K562 treated with DMSO at 1 percent for 24 hours (cell line): ENCODE data around the gene C2orf76. TPM values are rescaled to one million over a fixed set of nuclear protein-coding genes. Genes with fewer than 3 reads are reported as not detected.

Source experiments
- total RNA-seq: library from RNA; unstranded; fragments of 300-600 nt; gene quantifications from 2 replicates; pipeline ENCODE4 v1.2.3, GENCODE V29; 2022; ENCODE audit warnings: low read depth; ENCODE audit not compliant: insufficient read depth

C2orf76 gene
- total RNA-seq: 3.1 and 4.4 TPM in 2 replicates

DNA sequence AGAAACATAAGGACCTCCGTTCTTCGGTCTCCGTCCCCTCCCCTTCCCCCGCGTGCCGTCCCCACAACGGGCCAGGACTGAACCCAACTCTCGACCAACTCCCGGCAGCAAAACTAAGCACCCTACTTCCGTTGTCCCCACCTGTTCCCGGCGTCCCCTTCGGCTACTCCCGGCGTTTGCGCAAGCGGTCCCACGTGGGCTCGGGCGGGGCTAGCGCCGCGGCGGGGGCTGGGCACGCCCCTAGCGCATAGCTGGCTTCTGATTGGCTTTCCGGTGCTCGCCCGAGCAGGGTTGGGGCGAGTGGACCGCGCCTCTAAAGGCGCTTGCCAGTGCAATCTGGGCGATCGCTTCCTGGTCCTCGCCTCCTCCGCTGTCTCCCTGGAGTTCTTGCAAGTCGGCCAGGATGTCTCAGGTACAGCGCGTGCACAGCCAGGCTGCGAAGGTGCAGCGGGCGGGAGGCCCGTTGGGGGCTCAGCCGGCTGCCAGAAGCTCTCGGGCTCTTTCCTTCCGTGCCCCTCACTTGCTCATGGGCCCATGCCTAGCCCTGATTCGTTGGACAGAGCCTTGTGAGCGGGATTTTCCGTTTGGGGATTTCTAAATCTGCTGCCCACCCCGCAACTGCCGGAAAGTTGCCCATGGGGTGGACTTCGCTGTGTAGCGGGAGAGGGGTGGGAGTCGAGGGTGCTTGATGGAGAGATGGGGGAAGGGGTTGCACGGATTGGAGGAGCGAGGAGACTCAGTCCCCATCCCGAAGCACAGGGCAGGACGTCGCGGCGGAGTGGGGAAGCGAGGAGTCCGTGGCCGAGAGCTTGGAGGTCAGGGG lies at the start of gene C2orf76, which contains the start of gene DBI:
Gene C2orf76, minus strand, starts transcription at position 186 of the 823 bp plus-strand sequence. CDS start 26,875 bp downstream, outside the sequence.
Gene DBI, plus strand, starts transcription at position 329 of the 823 bp plus-strand sequence. Its CDS starts 75 bp downstream, at position 404.

Other genes with a start within 250 kb of the C2orf76 start
- not detected in 2 replicates for gene C1QL2, start 208.1 kb downstream of the C2orf76 start, total RNA-seq
- gene STEAP3, start 143.0 kb downstream of the C2orf76 start, total RNA-seq: 3.9 and 4.5 TPM in 2 replicates
- 76.1 and 80.6 TPM in 2 replicates for gene DBI, start 143 bp upstream of the C2orf76 start, total RNA-seq
- gene TMEM37, start 65.0 kb upstream of the C2orf76 start, total RNA-seq: 0.59 TPM in 1 of 2 replicates, not detected in the other
- gene SCTR, start 157.6 kb upstream of the C2orf76 start, total RNA-seq: not detected in 2 replicates
- 0.12 TPM in 1 of 2 replicates, not detected in the other for gene CFAP221, start 177.6 kb upstream of the C2orf76 start, total RNA-seq